Measurements from ENCODE around the gene NUDT22. TPM values are rescaled to one million over a fixed set of nuclear protein-coding genes. Genes with fewer than 3 reads are reported as not detected.

The NUDT22 gene
- total and polyA plus RNA-seq, 2 donors (not counting 1 experiment from before 2014, with no cell fraction given) = 104 to 139 TPM

DNA sequence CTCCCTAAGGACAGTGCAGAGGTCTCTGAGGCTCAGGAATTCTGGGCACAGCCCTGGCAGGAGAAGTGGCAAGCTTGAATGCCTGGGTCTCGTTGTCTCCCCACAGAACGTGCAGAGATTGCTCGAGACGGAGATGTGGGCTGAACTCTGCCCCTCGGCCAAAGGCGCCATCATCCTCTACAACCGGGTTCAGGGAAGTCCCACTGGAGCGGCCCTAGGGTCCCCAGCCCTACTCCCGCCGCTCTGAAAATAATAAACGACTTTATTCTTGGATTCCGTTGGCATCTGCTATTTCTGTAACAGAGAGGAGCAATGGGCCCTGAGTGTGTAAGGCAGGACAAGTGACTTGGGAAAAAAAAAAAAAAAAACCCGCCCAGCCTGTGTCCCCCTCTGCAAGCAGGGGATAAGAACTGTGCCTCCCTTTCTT is 3.7 kb downstream of the NUDT22 start:
- H3K4me1 ChIP-seq (ENCODE audit: control insufficient read depth in 2 of 2, insufficient read depth in 2 of 2, low read length in 2 of 2) = peaks cover 42 to 68% of the 10 kb centered on the region in 2 donors

More for the DNA sequence above, 3.7 kb downstream of the NUDT22 start:
- peak overlapping the region; percentile 45 to 98 (median 78) for H3K4me3 ChIP-seq (ENCODE audit: control extremely low read depth in 1 of 5, extremely low read depth in 1 of 5, insufficient read depth in 1 of 5, low read depth in 2 of 5, low read length in 4 of 5)
- no peak for ATAC-seq (ENCODE audit: low read depth)
- peaks cover 12% of the 10 kb centered on the region for H4K20me1 ChIP-seq (ENCODE audit: control insufficient read depth, insufficient read depth, low read length, poor library complexity, severe bottlenecking)
- peak overlapping the region; percentile 74 for H3K9ac ChIP-seq (ENCODE audit: low read length)
- peak overlapping the region; percentile 95 for H3K4me3 Mint-ChIP-seq
- H3K9me3 Mint-ChIP-seq (ENCODE audit: insufficient read depth) = no peaks in the 10 kb centered on the region
- intact Hi-C loops (cut with micrococcal nuclease) = loop anchor here (1.0 to 2.0 kb wide), 6 partner anchors 12 to 76 kb away; partner anchors contain the start of genes BAD, ESRRA, FKBP2 and GPR137
- peak overlapping the region; percentile 97 for H3K27ac Mint-ChIP-seq
- no peaks in the 10 kb centered on the region for H3K27me3 Mint-ChIP-seq
- no peaks in the 10 kb centered on the region for H3K27me3 ChIP-seq (replicated peaks in 1 of 4; ENCODE audit: control extremely low read depth in 1 of 4, control insufficient read depth in 3 of 4, insufficient read depth in 4 of 4, low read length in 3 of 4)
- WGBS (ENCODE audit: insufficient coverage) = 57% methylated on average over 12 of the region's 13 CpGs
- H3K4me2 ChIP-seq (replicated peaks; ENCODE audit: low read depth, low read length, poor library complexity, severe bottlenecking) = peak overlapping the region; percentile 99
- POLR2A ChIA-PET = interaction anchor here (0.6 to 2.4 kb wide), 10 partner anchors 11 to 1032 kb away, joined by 3 to 13 read pairs (median 4); partner anchors contain the start of genes FERMT3, FKBP2 and PRDX5
- TF ChIP-seq EZH2 (IDR thresholded peaks at IDR 0.05; ENCODE audit: borderline replicate concordance, insufficient read depth, low read depth, low read length, poor library complexity, severe bottlenecking) (no peak), CTCF (IDR thresholded peaks at IDR 0.05) (no peak)
- CTCF ChIA-PET = interaction anchor here (1.0 to 1.6 kb wide), 4 partner anchors 16 to 25 kb away, joined by 3 to 6 read pairs (median 4); partner anchors contain the start of gene PLCB3
- no peak for DNase-seq
- H3K36me3 ChIP-seq (replicated peaks in 1 of 2; ENCODE audit: control extremely low read depth in 1 of 2, control insufficient read depth in 1 of 2, extremely low read depth in 1 of 2, insufficient read depth in 2 of 2, low read length in 1 of 2) = no peaks in the 10 kb centered on the region
- H3K4me1 Mint-ChIP-seq = peaks cover 58% of the 10 kb centered on the region
- H3K9me3 ChIP-seq (ENCODE audit: control extremely low read depth in 1 of 3, control insufficient read depth in 2 of 3, insufficient read depth in 1 of 3, low read length in 2 of 3) = no peaks in the 10 kb centered on the region
- peak overlapping the region; percentile 84 for H3K27ac ChIP-seq (ENCODE audit: low read length in 2 of 2)
- peak overlapping the region; percentile 85 for H2AFZ ChIP-seq (ENCODE audit: insufficient read depth, low read depth, low read length, poor library complexity, severe bottlenecking)
- peaks cover 27% of the 10 kb centered on the region for H3K79me2 ChIP-seq (ENCODE audit: control insufficient read depth, insufficient read depth, low read length)
